ENCODE data around the gene FOXO1. TPM values are rescaled to one million over a fixed set of nuclear protein-coding genes. Genes with fewer than 3 reads are reported as not detected.

FOXO1 gene
- total RNA-seq, 3 donors from 2014 or later: 28.7 to 34.1 (median 30.5) TPM

DNA sequence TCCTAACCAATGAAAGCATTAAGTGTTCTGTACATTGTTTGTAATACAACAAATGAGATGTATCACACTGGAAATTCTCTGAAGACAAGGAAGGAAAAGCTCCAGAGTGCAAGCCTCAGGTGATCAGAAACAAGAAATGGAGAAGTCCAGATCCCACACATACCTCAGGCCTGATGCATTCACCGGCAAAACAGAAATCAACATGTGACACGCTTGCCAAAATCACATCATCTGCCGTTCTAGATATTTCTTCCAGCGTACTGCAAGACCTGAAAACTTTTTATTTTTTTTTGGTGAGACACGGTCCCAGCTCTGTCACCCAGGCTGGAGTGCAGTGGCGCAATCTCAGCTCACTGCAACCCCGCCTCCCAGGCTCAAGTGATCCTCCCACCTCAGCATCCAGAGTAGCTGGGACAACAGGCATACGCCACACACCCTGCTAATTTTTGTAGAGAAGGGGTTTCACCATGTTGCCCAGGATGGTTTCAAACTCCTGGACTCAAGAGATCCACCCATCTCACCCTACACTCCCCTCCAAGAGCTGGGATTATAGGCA lies 48.6 kb downstream of the FOXO1 start:
- no peaks in the 10 kb centered on the region for H3K36me3 ChIP-seq (ENCODE audit: low read depth)
- peaks cover 18% of the 10 kb centered on the region for H3K4me1 ChIP-seq (ENCODE audit: low read depth)
- ATAC-seq (no peak), DNase-seq (no peak)
- intact Hi-C loops (cut with DNase I, micrococcal nuclease): no loop called here
- no peak for TF ChIP-seq CTCF (IDR thresholded peaks at IDR 0.05)
- no peak overlapping the region for H3K4me3 ChIP-seq
- no peaks in the 10 kb centered on the region for H3K9me3 ChIP-seq

DNA sequence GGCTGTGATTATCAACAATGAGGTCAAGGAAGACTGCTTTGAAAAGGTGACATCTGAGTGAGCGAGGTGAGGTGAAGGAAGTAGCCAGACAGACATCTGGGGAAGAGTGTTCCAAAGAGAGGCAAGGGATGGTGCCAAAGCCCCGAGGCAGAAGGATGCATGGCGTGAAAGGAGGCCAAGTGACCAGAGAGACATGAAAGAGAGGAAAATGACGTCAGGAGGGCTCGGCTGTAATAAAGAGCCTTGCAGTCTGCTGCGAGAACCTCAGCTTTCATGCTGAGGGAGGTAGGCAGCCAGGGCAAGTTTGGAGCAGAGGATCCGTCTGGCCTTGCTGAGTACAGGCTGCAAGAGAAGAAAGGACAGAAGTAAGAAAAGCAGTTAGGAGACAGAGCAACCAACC lies 50.8 kb downstream of the FOXO1 start:
- intact Hi-C loops (cut with DNase I, micrococcal nuclease): no loop called here
- no peaks in the 10 kb centered on the region for H3K9me3 ChIP-seq
- H3K4me3 ChIP-seq: no peak overlapping the region
- peaks cover 30% of the 10 kb centered on the region for H3K4me1 ChIP-seq (ENCODE audit: low read depth)
- no peaks in the 10 kb centered on the region for H3K36me3 ChIP-seq (ENCODE audit: low read depth)
- no peak for DNase-seq
- ATAC-seq: no peak
- TF ChIP-seq CTCF (IDR thresholded peaks at IDR 0.05): no peak

DNA sequence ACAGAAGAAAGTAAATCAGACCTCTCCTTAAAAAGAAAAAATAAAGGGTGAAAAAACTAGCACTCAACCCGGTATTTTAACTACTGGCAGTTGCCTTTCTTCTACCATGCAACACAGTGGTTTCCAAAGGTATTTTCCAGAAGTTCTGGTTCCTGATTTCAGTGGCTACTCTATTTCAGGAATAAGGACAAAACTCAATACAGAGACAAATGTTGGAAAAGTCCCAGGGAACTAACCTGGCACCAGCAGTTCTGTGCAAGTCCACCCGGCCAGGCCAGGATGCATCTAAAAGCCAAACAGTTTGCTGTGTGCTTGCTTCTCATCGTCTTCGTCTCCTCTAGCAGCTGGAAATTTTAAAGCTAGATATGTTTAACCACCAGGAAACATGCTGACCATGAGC lies 52.5 kb downstream of the FOXO1 start:
- H3K4me3 ChIP-seq: no peak overlapping the region
- no peaks in the 10 kb centered on the region for H3K9me3 ChIP-seq
- no peak for TF ChIP-seq CTCF (IDR thresholded peaks at IDR 0.05)
- DNase-seq (no peak), ATAC-seq (no peak)
- no peaks in the 10 kb centered on the region for H3K36me3 ChIP-seq (ENCODE audit: low read depth)
- H3K4me1 ChIP-seq (ENCODE audit: low read depth): peaks cover 41% of the 10 kb centered on the region
- intact Hi-C loops (cut with DNase I, micrococcal nuclease): no loop called here

DNA sequence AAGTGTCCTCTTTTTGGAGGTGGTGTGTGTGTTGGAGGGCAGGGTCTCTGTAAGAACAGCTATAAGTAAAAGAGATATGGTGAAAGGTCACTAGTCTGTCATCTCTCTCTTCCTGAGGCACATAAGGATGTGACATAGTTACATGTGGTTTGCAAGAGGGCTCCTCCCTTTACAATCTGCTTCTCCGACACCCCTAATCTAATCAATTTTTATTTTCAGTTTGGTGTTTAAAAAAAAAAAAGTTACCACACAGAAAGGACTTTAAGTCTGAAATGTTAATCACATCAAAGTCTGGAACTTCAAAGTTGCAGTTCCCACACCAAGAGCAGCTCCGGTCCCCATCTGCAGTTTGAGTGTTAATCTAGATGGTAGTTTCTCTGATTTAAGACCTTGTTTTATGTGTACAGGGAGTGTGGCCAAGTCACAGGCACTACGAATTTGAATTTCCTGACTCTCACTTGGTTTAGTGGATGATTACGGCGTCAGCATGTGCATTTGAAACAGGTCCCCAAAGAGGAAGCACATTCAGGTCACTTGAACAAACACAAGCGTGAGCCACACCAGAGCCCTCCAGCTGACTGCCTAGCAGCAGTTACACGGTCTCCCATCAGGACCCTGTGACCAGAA lies 53.1 kb downstream of the FOXO1 start:
- no peak overlapping the region for H3K4me3 ChIP-seq
- intact Hi-C loops (cut with DNase I, micrococcal nuclease): no loop called here
- H3K4me1 ChIP-seq (ENCODE audit: low read depth): peaks cover 41% of the 10 kb centered on the region
- TF ChIP-seq CTCF (IDR thresholded peaks at IDR 0.05): no peak
- ATAC-seq (peak; percentile 73), DNase-seq (peak in 1 of 3 donors; percentile 56)
- no peaks in the 10 kb centered on the region for H3K36me3 ChIP-seq (ENCODE audit: low read depth)
- no peaks in the 10 kb centered on the region for H3K9me3 ChIP-seq

GRCh38 chr13:40612041-40612440 lies 54.4 kb downstream of the FOXO1 start:
- H3K9me3 ChIP-seq: no peaks in the 10 kb centered on the region
- ATAC-seq (no peak), DNase-seq (no peak)
- H3K4me3 ChIP-seq: no peak overlapping the region
- no peaks in the 10 kb centered on the region for H3K36me3 ChIP-seq (ENCODE audit: low read depth)
- no peak for TF ChIP-seq CTCF (IDR thresholded peaks at IDR 0.05)
- peaks cover 41% of the 10 kb centered on the region for H3K4me1 ChIP-seq (ENCODE audit: low read depth)
- intact Hi-C loops (cut with DNase I, micrococcal nuclease): no loop called here
